ENCODE results near the gene ANAPC5.
"Not testable (repeated sequence)": the region's sequence is repeated elsewhere in the genome, so short reads cannot be mapped to it uniquely, and the experiment has no call there.

The ANAPC5 gene

GRCh38 chr12:121307397-121307796 is 44.8 kb downstream of the ANAPC5 start:
- DNase-seq, result not testable (repeated sequence)

GRCh38 chr12:121304306-121304705 is 47.9 kb downstream of the ANAPC5 start:
- DNase-seq, result no peak

GRCh38 chr12:121301876-121302275 is 50.3 kb downstream of the ANAPC5 start:
- DNase-seq, result no peak

GRCh38 chr12:121300083-121300819 is 52.0 kb downstream of the ANAPC5 start:
- DNase-seq, result no peak

DNA sequence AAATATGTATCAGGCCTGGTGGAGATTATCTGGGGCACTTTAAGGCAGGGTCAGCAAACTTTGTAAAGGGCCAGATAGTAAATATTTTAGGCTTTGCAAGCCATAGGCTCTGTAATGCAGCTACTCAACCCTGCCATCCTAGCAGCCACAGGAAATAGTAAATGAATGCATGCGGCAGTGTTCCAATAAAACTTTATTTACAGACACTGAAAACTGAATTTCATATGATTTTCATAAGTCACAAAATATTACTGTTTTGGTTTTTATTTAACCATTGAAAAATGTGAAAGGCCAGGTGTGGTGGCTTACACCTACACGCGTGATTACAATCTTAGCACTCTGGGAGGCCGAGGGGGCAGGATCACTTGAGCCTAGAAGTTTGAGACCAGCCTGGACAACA is 52.5 kb downstream of the ANAPC5 start:
- no peak for DNase-seq

DNA sequence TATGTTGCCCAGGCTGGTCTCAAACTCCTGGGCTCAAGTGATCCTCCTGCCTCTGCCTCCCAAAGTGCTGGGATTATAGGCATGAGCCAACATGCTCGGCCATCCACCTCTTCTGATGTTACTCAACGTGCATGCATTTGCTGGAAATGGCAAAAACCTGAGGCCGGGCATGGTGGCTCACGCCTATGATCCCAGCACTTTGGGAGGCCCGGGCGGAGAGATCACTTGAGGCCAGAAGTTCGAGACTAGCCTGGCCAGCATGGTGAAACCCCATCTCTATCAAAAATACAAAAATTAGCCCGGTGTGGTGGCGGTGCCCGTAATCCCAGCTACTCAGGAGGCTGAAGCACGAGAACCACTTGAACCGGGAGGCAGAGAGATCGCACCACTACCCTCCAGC is 53.8 kb downstream of the ANAPC5 start:
- not testable (repeated sequence) for DNase-seq

DNA sequence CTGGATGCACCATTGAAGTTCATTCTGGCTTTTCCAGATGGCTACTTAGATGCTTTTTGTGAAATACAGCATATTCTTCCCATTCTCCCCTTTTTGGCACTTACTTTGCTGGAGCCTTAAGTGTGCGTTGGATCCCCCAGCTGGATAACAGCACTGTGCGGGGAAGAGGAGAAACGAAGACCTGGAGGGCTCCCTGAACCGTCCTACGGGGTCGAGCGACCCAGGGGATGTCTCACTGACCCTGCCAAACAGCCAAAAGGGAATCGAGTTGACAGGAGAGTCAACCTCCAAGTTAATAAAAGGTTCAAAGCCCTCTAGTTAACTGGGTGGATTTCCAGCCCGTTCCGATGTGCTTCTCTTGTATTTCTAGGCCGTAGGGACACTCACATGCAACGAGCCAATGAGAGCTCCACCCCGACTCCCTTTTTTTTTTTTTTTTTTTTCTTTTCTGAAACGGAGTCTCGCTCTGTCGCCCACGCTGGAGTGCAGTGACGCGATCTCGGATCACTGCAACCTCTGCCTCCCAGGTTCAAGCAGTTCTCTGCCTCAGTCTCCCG is 54.7 kb downstream of the ANAPC5 start:
- no peak for DNase-seq

DNA sequence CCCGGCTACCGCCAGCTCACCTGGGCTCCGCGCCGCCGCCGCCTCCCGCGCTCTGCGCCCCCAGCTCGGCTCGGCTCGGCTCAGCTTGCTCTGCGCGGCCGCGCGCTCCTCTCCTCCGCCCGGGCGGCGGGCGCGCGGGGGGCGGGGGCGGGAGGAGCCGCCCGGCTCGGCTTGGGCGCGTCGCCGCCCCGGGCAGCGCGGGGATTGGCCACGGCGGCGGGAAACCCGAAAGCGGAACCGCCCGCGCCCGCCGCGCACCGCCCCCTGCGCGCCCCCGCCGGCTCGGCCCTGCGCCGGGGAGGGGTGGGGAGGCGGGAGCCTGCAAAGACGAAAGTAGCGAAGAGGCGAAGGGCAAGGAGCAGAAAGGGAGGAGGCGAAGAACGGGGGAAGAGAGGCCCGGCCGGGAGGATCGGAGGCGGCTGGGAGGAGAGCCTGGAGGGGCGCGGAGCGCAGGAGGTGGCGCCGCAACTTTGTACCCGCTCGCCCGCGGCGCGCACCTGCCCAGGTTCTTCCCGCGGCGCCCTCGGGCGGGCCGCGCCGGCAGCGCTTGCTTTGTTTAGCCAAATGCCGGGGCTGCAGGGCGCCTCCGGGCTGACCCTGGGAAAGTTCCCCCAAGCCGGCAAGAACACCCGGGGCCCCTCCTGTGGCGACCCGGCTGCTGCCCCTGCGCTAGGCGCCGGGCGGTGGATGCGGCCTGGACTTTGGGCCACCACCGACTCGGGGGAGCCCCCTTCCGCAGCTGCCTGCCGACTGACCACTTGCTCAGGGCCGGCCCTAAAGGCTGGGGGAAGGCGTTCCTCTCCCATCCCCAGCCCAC is 55.4 kb downstream of the ANAPC5 start, which contains the start of gene CAMKK2:
Gene CAMKK2 (minus strand): TSS at position 92 of the 817 bp plus-strand sequence. CDS start 22,183 bp downstream, outside the sequence.
- DNase-seq, result peak; percentile 93

- DNase-seq, result peak; percentile 42
Observed at GRCh38 chr12:121295746-121296617, 56.2 kb downstream of the ANAPC5 start.

DNA sequence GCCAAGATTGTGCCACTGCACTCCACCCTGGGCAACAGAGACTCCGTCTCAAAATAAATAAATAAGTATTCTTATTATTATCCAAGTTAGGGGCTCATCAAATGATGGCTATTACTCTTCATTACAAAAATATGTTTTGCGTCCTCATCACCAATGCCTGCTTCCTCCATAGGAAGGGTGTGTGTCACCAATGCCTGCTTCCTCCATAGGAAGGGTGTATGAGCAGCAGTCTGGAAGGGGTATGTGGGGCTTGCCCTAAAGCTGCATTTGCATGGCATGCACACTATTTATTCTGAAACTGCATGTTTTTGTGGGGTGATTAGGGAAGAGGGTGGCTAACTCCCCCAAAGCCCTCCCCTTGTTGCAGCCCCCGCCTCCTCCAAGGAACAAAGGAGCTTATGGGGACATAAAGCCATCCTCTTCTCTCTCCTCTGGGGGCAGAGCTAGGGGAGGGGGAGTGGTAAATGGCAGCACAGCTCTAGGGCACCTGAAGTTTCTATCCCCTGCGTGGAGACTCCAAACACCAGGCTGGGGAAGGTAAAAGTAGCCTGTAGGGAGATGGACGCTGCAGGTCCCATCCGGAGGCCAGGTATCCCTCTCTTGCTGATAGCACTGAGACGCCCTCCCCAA is 57.0 kb downstream of the ANAPC5 start:
- DNase-seq, result peak; percentile 38

GRCh38 chr12:121294151-121294889 is 57.9 kb downstream of the ANAPC5 start:
- DNase-seq, result no peak

DNA sequence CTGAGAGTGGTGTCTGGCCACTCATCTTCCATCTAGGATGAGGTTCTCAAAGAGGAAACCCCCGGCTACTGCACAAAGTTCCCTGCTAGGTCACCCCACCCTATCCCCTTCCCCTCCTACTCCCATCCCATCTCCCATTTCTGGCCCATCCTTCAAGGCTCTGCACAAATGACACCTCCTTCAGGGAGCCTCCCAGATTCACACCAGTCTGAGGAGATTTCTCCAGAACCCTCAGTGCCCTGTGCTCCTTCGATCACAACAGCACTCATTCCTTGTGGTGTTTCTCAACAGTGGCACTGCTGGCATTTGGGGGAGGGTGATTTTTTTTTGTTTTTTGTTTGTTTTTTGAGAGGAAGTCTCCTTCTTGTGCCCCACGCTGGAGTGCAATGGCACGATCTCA is 58.6 kb downstream of the ANAPC5 start:
- DNase-seq, result no peak

- DNase-seq, result no peak
Observed at GRCh38 chr12:121290410-121290809, 61.8 kb downstream of the ANAPC5 start.

DNA sequence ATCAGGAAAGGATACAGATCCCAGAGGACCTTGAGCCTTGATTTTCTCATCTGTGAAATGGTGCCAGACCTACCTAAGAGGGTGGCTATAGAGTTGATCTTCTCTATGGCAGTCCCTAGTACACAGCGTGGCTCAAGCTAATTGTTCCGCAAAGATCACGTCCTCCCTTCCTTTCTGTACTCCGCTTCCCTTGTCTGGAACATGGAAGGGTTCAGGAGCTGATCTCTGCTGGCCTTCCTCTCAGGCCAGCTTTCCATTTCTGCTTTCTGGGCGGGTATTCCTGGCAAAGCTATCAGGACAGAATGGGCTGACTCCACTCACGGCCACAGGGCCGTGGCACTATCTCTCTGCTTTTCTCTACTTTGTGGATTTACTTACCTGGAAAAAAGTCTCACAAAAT is 62.2 kb downstream of the ANAPC5 start:
- DNase-seq, result no peak

GRCh38 chr12:121288986-121289385 is 63.2 kb downstream of the ANAPC5 start:
- DNase-seq, result no peak

- DNase-seq, result peak; percentile 29
Observed at GRCh38 chr12:121288158-121288845, 63.9 kb downstream of the ANAPC5 start.

DNA sequence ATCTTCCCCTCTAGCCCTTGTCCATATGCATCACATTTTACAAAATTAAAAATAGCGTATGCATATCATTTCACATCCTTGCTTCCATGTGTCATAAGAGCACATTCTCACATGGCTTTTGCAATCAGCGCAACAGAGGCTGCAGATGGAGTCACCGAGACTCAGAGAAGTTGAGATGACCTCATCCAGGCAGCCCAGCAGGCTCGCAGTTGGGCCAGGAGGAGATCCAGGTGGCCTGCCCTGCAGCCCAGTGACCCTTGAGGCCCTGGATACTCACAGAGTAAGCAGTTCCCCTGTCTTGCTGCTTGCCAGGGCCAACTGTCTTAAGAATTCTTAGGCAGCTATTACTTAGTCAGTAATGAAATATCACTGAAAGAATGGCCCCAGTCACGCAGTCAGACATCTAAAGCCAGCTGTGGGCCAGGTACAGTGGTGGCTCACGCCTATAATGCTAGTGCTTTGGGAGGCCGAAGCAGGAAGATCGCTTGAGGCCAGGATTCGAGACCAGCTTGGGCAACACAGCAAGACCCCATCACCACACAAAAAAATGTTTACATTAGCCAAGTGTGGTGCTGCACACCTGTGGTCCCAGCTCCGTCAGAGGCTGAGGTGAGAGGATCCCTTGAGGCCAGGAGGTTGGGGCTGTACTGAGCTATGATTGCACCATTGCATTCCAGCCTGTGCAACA is 64.8 kb downstream of the ANAPC5 start:
- no peak for DNase-seq

GRCh38 chr12:121285856-121286255 is 66.4 kb downstream of the ANAPC5 start:
- DNase-seq, result no peak

GRCh38 chr12:121284551-121285390 is 67.4 kb downstream of the ANAPC5 start:
- DNase-seq, result no peak

All from RPMI8226 (cell line).